OCI-LY3 (cell line): ENCODE data around the gene MUC5B.

ENCODE experiments used
- H2AFZ ChIP-seq: fragments of 200-600, 300-600 bp; shearing (Covaris generic); 2 replicates; pipeline ENCODE4 v1.6.0; 2014; ENCODE audit warnings: antibody characterized with exemption, low read depth, low read length
- H3K27ac ChIP-seq: fragments of 200-600, 300-600 bp; sonication (generic); 2 replicates; pipeline ENCODE4 v1.5.1; 2014; ENCODE audit warnings: mild to moderate bottlenecking, low read length, moderate library complexity, mixed read lengths
- H3K27me3 ChIP-seq: fragments of 200-600, 300-600 bp; sonication (generic); 2 replicates; pipeline ENCODE4 v1.6.1; 2014; ENCODE audit warnings: low read depth, low read length, mixed read lengths
- H3K36me3 ChIP-seq: fragments of 200-600, 300-600 bp; sonication (generic); replicated peaks from 2 replicates; pipeline ENCODE3; 2014; ENCODE audit warnings: low read depth, low read length, mixed read lengths
- H3K4me1 ChIP-seq: fragments of 300-600, 200-600 bp; sonication (generic); 2 replicates; pipeline ENCODE4 v1.6.1; 2014; ENCODE audit warnings: low read length, mixed read lengths
- H3K4me2 ChIP-seq: fragments of 200-600, 300-600 bp; sonication (generic); 2 replicates; pipeline ENCODE4 v1.6.1; 2014; ENCODE audit warnings: low read length, mixed read lengths
- H3K4me3 ChIP-seq: fragments of 300-600, 200-600 bp; sonication (generic); 2 replicates; pipeline ENCODE4 v1.5.1; 2014; ENCODE audit warnings: antibody characterized with exemption, mild to moderate bottlenecking, low read length, moderate library complexity
- H3K79me2 ChIP-seq: fragments of 300-600, 200-600 bp; shearing (Covaris generic); 2 replicates; pipeline ENCODE4 v1.6.1; 2014; ENCODE audit warnings: mild to moderate bottlenecking, low read length, mixed read lengths
- H3K9ac ChIP-seq: fragments of 300-600, 200-600 bp; shearing (Covaris generic); 2 replicates; pipeline ENCODE4 v1.6.0; 2014; ENCODE audit warnings: mild to moderate bottlenecking, low read length, moderate library complexity
- H3K9me3 ChIP-seq: fragments of 200-600, 300-600 bp; shearing (Covaris generic); 2 replicates; pipeline ENCODE4 v1.6.1; 2014; ENCODE audit warnings: low read length, mixed read lengths; ENCODE audit not compliant: insufficient read depth
- H4K20me1 ChIP-seq: fragments of 200-600, 300-600 bp; sonication (generic); 2 replicates; pipeline ENCODE4 v1.6.1; 2016; ENCODE audit warnings: low read length, mixed read lengths; ENCODE audit not compliant: insufficient read depth
- CTCF ChIP-seq: fragments of 200-600, 300-600 bp; sonication (generic); IDR thresholded peaks from 2 replicates; pipeline ENCODE4 v1.5.1; 2014; ENCODE audit warnings: antibody characterized with exemption, low read length, low read depth
- EZH2phosphoT487 ChIP-seq: fragments of 200-600 bp; shearing (Covaris generic); IDR thresholded peaks from 2 replicates; pipeline ENCODE4 v1.6.1; 2018; ENCODE audit warnings: antibody characterized with exemption, mixed run types, low read depth

MUC5B gene

DNA sequence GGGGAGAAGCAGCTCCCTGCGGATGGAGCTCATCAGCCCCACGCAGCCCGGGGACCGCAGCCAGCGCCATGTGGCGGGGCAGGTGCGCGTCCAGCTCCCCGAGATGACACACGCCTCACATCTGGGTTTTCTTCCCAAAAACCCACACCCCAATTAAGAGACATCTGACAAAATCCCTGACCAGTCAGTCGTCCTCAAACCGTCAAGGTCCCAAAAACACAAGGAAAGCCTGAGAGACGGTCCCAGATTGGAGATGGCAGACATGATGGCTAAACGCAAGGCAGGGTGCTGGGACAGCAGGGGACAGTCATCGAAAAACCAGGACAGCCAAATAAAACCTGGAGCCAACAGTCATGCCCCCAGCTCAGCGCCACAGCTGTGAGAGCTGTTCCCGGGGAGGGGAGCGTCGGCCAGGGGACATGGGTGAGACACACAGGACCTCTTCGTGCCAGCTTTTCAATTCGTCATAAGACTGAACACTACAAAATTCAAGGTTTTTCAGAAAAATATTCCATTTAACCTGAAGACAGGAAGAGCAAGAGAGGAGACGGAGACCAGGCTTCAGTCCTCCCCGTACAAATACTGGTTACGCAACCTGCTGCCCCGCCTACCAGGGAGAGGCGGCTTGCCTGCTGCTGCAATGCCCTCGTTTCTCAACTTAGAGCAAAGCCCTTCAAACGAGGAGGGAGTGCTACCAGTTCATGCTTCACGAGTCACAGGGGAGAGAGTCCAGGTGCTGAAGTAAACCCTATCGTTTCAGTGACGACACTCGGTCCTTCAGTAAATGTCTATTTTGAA, 76.0 kb downstream of the MUC5B start:
- Histone ChIP-seq H3K27me3 (no peaks in the 10 kb centered on the region), H4K20me1 (peaks cover 10% of the 10 kb centered on the region), H3K4me1 (no peaks in the 10 kb centered on the region), H3K27ac (no peak overlapping the region), H2AFZ (no peak overlapping the region), H3K36me3 (no peaks in the 10 kb centered on the region), H3K4me2 (no peak overlapping the region), H3K9me3 (no peaks in the 10 kb centered on the region), H3K4me3 (no peak overlapping the region), H3K79me2 (peaks cover 30% of the 10 kb centered on the region; the same call in 1 of the 2 replicates), H3K9ac (no peak overlapping the region)
- TF ChIP-seq EZH2phosphoT487 (no peak), CTCF (no peak)

- TF ChIP-seq CTCF: no peak
- H3K4me1 ChIP-seq: no peaks in the 10 kb centered on the region
- H3K27me3 ChIP-seq: no peaks in the 10 kb centered on the region
- no peaks in the 10 kb centered on the region for H3K36me3 ChIP-seq
- no peak overlapping the region for H3K4me2 ChIP-seq
- peaks cover 30% of the 10 kb centered on the region; the same call in 1 of the 2 replicates for H3K79me2 ChIP-seq
- H3K9me3 ChIP-seq: no peaks in the 10 kb centered on the region
- H3K9ac ChIP-seq: no peak overlapping the region
- no peak overlapping the region for H2AFZ ChIP-seq
- H3K27ac ChIP-seq: no peak overlapping the region
- peaks cover 10% of the 10 kb centered on the region for H4K20me1 ChIP-seq
- H3K4me3 ChIP-seq: no peak overlapping the region
Observed at GRCh38 chr11:1299621-1300020, 76.8 kb downstream of the MUC5B start.

GRCh38 chr11:1300121-1300520, 77.3 kb downstream of the MUC5B start:
- Histone ChIP-seq H3K9me3 (no peaks in the 10 kb centered on the region), H2AFZ (no peak overlapping the region), H3K4me3 (no peak overlapping the region), H3K79me2 (peaks cover 30% of the 10 kb centered on the region; the same call in 1 of the 2 replicates), H3K27ac (no peak overlapping the region), H3K27me3 (no peaks in the 10 kb centered on the region), H3K36me3 (no peaks in the 10 kb centered on the region), H3K4me2 (no peak overlapping the region), H3K9ac (no peak overlapping the region), H4K20me1 (peaks cover 10% of the 10 kb centered on the region), H3K4me1 (no peaks in the 10 kb centered on the region)
- TF ChIP-seq CTCF (no peak), EZH2phosphoT487 (no peak)

DNA sequence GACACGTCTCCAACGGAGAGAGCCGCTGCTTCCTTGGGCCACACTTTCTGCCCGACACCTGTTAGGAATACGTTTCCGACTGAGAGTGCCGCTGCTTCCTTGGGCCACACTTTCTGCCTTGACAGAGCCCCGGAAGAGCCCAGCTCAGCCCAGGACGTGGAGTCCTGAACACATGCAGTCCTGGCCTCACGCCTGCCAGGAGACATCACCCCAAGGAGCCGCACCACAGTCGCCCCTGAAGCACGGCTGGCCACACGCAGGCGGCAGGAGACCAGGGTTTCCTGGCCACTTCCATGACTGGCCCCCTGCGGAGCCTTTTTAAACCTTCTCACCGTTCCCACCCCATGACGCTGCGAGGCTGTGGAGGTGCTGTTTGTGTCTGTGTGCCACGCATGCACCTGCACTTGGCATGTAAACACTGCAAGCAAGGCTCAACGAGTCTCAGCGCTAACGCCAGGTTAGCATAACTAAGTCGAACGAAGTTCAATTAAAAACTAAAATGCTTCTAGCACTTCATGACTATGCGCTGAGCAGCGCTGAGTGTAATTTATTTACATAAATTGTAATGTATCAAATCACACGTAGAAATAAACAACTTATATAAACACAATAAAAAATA, 77.8 kb downstream of the MUC5B start:
- no peak for TF ChIP-seq CTCF
- no peak for TF ChIP-seq EZH2phosphoT487
- no peak overlapping the region for H3K27ac ChIP-seq
- H4K20me1 ChIP-seq: peaks cover 10% of the 10 kb centered on the region
- peaks cover 30% of the 10 kb centered on the region; the same call in 1 of the 2 replicates for H3K79me2 ChIP-seq
- H3K4me3 ChIP-seq: no peak overlapping the region
- no peak overlapping the region for H3K9ac ChIP-seq
- no peaks in the 10 kb centered on the region for H3K36me3 ChIP-seq
- no peaks in the 10 kb centered on the region for H3K27me3 ChIP-seq
- no peak overlapping the region for H2AFZ ChIP-seq
- no peaks in the 10 kb centered on the region for H3K4me1 ChIP-seq
- no peaks in the 10 kb centered on the region for H3K9me3 ChIP-seq
- no peak overlapping the region for H3K4me2 ChIP-seq
